HG03060 (cell line): ENCODE results near the gene SMAP1.

Experiments
- ATAC-seq: cut with Tn5 transposase; IDR thresholded peaks from one replicate; pipeline ENCODE4 v1.9.1; 2021; ENCODE audit warnings: low read depth, moderate number of reproducible peaks; ENCODE audit not compliant: unreplicated experiment

SMAP1 gene

DNA sequence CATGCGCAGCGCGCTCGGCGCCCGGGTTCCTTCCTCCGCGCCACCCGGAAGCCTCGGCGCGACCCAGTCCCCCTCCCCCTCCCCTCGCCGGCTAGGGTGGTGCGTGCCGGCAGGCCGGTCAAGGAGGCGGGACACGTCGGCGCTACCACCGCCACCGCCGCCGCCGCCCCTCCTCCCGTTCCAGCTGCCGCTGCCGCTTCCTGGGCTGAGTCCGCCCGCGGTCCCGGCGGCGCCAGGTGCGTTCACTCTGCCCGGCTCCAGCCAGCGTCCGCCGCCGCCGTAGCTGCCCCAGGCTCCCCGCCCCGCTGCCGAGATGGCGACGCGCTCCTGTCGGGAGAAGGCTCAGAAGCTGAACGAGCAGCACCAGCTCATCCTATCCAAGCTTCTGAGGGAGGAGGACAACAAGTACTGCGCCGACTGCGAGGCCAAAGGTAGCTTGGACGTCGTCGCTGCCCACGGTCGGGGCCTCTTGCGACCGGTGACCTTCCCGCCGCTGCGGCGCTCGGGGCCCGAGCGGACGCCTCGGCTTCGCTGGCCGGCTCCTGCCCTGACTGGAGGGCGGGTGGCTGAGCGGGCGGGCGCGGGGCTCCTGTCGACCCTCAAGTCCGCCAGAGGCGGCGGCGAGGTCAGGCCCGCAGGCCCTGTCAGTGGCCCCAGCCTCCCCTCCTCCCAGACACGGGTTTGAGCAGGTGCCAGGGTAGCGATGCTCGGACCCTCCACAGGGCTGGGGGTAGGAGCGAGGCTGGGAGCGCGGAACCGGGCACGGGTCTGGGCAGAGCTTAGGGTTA, at the start of gene SMAP1:
TSS of gene SMAP1 (plus strand) at position 173 of the 788 bp plus-strand sequence. CDS start at position 314, 141 bp downstream.
- ATAC-seq, result peak; percentile 57

DNA sequence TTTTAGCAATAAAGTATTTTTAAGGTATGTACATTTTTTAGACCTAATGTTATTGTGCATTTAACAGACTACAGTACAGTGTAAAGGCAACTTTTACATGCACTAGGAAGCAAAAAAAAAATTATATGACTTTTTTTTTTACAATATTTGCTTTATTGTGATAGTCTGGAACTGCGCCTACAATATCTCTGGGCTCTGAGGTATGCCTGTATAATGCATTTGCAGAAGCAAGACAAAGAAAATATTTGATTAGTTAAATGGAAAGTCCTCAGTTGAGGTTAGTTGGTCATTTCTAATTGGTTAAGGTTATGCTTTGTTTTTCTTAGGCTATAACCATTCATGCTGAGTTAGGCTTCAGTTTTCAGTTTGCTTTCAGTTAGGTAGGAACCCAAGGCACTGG, 46.9 kb upstream of the SMAP1 start:
- ATAC-seq, result no peak

DNA sequence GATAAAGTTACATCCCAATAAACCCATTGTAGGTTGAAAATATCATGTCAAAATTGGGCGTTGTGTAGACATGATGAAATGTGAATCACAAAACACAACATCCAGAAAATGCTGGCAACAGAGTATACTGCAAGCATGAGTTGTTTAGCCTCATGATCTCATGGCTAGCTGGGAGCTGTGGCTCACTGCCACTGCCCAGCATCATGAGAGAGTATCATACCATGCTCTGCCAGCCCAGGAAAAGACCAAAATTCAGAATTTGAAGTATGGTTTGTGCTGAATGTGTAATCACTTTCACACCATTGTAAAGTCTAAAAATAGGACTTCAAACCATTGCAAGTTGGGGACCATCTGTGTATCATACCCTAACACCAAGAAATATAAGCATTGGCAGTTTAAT, 45.2 kb upstream of the SMAP1 start:
- ATAC-seq, result no peak

DNA sequence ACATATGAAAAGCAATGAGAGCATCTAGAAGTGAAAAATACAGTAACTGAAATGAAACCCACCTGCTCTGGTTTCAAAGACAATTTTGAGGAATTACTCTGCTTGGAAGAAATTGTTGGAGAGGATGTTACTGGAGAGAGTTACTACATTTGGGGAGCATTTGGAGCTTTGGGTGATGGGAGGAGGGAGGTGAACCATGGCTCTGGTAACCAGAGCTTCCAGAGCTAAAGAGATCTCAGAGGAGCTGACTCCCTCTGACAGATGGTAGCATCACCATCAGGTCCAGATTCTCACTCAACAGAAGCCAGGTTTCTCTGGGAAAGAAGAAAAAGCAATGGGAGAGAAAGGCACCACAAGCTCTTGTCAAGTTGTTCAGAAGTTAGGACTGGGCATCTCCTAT, 42.2 kb upstream of the SMAP1 start:
- ATAC-seq, result no peak

DNA sequence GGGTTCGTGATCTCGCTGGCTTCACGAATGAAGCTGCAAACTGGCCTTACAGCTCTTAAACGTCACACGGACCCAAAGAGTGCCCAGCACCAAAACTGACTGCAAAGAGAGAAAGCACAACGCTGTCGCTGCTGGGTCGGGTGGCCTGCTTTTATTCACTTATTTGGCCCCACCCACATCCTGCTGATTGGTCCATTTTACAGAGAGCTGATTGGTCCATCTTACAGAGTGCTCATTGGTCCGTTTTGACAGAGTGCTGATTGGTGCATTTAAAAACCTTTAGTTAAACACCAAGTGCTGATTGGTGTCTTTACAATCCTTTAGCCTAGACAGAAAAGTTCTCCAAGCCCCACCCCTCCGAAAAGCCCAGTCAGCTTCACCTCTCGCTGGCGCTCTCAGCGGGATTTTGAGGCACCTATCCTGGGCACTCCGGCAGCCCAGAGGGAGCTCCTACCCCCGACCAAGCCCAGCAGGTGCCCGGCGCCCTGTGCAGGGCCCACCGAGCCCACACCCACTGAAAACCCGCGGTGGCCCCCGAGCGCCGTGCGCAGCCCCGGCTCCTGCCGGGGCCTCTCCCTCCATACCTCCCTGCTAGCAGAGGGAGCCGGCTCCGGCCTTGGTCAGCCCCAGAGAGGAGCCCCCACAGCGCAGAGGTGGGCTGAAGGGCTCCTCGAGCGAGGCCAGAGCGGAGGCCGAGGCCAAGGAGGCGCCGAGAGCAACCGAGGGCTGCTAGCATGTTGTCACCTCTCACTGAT, 40.0 kb upstream of the SMAP1 start:
- ATAC-seq, result no peak

DNA sequence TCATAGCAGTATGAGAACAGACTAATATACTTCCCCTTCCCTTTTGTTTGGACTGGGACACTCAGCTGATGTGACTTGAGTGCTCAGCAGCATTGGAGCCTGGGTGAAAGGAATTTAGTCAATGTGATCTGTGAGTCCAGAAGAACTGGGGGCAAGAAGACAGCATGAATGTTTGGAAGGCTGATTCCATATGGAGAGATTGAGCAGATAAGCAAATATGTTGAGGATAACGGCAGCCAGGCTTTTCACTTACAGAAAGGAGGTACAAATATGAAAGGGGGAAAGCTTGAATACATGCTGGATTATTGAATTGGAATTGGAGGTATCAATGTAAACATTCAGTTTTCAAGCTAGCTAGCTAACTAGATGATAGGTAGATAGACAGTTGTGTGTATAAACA, 37.8 kb upstream of the SMAP1 start:
- no peak for ATAC-seq

DNA sequence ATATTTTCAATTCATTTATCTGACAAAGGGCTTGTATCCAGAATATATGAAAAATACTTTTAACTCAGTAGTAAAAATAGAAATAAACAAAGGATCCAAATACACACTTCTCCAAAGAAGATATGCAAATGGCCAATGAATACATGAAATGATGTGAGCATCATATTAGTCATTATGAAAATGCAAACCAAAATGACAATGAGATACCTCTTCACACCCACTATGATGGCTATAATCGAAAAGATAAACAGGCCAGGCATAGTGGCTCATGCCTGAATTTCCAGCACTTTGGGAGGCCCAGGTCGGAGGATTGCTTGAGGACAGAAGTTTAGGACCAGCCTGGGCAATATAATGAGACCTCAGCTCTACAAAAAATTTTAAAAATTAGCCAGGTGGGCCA, 33.8 kb upstream of the SMAP1 start:
- ATAC-seq, result no peak

DNA sequence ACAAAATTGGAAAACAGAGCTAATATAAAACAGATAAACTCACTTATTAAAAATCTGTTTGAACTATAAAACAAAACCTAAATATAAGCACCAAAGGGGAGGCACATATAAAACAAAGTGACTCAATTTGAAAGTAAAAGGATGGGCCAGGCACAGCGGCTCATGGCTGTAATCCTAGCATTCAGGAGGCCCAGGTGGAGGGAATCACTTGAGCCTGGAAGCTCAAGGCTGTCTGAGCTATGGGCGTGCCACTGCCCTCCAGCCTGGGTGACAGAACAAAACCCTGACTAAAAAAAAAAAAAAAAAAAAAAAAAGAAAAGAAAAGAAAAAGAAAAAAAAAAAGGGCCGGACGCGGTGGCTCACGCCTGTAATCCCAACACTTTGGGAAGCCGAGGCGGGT, 31.1 kb upstream of the SMAP1 start:
- ATAC-seq, result no peak

DNA sequence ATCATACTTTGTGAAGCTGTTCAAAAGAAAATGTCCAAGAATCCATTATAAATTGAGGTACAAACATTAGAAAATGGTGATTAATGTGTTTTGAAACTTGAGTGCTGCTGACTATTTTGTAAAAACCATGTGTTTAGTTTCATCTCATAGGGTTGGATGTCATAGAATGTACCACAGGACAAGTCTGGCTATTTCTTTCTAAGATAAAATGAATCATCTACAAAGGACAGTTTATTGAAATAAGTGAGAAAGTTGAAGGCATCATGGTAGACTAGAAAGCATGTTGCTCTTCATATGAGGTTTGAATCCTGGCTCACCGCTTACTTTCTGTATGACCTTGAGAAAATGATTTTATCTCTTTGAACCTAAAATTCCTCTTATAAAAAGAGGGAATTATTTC, 29.2 kb upstream of the SMAP1 start:
- no peak for ATAC-seq

DNA sequence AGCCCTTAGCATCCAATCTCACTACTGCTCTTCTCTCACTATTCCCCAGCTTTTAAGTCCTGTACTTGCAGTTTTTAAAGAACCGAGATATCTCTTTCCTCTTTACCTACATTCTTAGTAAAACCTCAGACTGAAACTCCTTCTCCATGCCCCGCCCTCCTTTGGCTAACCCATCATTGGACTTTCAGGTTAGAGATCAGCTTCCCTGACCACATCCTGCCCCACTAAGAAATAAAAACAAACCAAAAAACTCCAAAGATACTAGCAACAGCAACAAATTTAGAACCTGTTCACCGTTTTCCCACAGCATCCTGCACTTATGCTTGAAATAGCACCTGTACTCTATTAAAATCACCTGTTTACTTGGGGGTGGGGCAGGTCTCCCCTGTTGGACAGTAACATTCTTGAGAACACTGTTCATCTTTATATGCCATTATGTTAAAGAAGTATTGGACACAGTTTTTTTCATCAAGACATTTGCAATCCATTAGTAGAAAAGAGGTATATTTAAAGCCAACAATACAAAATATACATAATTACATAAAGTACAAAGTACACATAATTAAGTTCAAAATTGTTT, 16.3 kb upstream of the SMAP1 start:
- no peak for ATAC-seq

DNA sequence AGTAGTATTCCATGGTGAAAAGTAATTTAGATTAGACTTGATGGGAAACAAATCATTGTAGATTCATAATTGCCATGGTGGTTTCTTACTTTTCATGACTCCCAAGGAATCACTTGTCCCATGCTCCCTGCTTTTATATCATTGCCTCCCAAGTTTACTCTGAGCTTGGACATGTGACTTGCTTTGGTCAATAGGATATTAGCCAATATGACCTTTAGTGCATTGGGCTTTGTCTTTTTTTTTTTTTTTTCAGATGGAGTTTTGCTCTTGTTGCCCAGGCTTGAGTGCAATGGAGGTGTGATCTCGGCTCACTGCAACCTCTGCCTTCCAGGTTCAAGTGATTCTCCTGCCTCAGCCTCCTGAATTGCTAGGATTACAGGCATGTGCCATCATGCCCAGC, 15.5 kb upstream of the SMAP1 start:
- ATAC-seq, result no peak

DNA sequence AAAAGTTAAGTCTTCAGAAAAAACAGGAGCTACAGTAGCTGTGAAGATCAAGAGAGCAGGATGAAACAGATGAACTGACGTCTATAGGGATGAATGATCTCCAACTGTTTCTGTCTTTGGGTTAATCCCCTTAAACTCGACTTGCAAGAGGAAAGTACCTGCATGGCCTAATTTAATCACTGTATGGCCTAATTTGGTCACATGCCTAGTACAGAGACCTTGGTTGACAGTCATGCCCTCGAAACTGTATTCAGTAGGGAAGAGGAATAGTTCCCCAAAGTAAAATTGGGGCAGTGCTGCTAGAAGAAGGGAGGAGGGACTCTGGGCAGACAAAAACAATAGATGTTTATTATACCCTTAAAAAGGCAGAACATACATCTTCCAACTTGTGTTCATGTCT, 10.0 kb upstream of the SMAP1 start:
- no peak for ATAC-seq

DNA sequence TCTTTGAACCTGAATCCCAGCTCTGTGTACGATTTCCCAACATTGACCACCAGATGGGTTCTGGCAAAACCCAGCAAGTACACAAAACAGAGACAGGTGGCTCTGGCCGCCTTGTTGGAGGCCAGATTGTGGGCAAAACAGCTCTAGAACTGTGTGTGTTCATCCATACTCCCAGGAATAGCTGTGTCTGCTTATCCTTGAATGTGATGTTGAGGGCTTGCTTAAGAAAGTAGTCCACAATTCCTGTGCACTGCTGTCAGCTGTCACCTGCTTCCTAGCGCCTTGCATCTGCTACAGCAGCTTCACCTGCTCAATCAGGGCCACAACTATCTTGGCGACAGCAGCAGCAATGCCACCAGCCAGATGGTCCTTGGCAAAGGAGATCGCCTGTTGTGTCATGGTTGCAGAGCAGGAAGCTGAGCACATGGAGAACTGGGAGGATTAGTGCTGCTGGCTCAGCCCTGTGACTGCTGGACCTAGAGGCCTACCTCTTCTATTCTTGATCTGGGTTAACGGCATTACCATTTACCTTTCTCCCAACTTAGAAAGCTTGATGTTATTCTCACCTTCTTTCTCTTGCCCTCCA, 3.7 kb upstream of the SMAP1 start:
- ATAC-seq, result no peak

DNA sequence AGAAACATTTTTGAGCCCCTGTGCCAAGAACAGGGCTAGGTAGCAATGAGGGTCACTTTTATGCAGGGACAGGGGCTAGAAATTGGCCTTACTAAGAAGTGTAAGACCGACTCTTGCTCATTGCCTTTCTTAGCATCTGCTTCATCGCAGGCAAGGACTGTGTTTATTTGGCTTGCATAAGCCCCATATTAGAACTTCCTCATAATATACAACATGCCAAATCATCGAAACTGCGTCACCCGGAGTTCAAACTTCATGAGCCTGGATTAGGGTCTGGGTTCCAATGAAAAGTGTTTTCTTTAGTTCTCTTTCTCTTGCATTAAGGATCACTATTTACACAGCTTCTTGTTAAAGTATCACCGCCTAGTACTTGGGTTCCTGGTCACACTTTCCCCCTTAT, 977 bp upstream of the SMAP1 start:
- no peak for ATAC-seq

DNA sequence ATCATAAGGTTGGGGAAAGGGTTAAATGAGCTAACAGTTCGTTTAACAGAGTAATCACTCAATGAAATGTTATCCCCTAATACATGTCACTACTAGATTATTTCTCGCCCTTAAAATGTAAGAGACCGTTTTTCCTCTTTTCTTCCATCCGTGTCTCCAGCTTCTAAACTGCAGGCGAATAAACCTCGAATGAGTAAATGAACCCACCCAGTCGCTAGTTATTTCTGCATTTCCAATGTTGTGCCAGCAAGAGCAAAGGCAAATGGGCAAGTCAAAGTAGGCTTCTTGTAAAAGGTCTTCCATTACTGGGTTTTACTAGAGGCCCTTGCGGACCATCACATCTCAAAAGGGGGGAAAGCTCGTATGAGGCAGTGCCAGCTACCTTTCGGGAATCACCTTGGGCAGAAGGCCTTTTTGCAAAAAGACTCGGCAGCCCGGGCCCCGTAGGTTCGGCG, 400 bp upstream of the SMAP1 start:
- ATAC-seq, result no peak

DNA sequence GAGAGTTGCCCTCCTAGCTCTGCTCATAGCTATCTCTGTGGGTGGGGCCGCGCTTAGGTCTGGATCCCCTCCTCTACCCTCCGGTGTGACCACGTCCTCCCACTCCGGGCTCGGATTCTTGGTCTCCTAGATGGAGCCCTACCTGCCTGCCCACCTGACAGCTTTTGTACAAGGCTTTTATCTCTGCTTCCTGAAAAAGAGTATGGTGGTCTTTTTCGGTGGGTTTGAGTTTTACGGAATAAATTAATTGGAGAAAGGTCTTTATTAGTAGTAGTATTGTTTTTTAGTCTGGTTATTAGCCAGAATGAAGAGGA, 773 bp downstream of the SMAP1 start:
- no peak for ATAC-seq

DNA sequence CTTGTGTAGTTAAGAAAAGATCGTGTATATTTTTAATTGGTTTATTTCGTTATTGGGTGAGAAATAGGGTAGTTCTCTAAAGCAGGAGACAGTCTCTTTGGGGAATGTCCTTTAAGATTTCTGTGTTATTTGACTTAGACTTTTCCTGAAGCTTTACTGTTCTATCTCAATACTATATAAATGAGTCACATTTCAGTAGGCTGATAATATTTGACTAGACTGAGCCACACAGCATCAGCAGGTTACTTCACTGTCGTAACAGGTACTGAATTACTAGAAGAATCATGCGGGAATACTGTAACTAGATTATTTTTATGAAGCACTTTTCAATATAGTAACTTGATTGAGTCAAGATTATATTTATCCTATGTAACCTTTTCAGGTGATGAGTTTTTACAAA, 1.4 kb downstream of the SMAP1 start:
- ATAC-seq, result no peak

DNA sequence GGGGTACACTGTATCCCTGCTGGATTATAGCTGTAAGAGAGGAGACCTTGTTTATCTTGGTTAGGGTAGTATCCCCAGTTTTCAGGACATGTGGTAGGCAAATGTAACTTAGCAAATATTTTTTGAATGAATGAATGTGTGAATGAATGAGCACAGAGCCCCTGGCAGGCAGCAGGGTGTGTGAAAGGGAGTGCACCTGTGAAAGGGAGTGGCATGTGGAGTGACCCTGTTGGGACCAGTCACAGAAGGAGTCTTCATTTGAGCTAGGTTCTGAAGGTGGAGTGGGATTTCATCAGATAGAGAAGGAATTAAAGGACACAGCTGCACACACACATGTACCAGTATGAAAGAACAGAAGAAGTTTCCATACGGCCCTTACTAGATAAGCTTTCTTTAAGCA, 4.9 kb downstream of the SMAP1 start:
- no peak for ATAC-seq

DNA sequence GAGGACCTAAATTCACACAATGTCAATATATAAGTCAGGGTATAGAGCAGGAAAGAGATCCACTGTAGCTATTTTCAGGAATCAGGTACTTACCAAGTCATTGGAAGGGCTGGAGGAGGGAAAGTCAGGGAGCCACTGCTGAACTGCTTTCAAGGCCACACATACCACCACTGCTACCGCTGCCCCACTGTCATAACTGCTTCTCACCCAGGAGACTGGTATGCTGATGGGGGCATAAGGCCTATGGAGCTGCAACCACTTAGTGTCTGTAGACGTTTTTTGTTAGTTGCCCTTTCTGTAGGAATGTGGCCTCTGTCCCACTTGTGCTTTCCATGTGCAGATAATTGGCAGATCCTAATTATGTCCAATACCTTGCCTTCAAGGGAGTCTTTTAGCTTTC, 5.4 kb downstream of the SMAP1 start:
- no peak for ATAC-seq

DNA sequence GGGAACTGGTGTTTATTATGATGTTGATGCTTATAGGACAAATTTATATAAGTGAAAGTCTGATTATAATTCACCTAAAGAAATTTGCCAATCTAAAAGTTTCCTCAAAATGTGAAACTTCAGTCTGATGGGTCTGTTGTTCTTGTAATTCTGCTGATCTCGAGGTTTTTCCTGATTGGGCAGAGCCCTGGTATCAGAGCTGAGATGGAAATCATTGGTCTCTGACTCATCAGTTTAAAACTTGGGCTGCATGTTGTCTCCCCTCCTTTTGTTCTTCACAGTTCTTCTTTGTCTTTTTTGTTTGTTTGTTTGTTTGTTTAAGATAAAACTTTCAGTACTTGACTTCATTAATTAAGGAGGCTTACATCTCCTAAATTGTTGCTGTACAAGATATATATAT, 5.9 kb downstream of the SMAP1 start:
- ATAC-seq, result no peak

DNA sequence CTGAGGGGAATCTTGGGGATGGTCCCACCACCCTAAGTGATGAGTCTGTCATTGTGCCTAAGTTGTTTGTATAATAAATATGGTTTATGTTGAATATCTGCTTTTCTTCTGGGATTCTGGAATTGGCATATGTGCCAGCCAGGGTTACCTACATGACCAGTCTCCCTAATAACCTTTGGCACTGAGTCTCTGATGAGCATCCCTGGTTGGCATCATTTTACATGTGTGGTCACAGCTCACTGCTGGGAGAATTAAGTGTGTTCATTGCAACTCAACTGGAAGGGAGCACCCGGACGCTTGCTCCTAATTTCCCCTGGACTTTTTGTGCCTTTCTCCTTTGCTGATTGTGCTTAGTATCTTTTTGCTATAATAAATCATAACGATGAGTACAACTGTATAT, 8.1 kb downstream of the SMAP1 start:
- ATAC-seq, result no peak

DNA sequence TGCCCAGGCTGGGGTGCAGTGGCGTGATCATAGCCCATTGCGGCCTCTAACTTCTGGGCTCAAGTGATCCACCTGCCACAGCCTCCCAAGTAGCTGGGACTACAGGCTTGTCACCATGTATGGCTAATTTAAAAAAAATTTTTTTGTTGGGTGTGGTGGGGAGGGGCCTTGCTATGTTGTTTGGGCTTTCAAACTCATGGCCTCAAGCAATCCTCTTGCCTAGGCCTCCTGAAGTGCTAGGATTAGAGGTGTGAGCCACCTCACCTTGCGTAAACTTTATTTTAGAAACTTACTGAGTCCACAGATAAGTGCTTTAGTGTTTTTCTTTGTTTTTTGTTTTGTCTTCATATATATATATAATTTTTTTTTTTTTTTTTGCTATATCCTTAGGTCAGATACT, 9.1 kb downstream of the SMAP1 start:
- no peak for ATAC-seq
